Caco-2 (cell line): Measurements from ENCODE around the gene PROCR. TPM values are rescaled to one million over a fixed set of nuclear protein-coding genes. Genes with fewer than 3 reads are reported as not detected.
"Not testable (repeated sequence)": the region's sequence is repeated elsewhere in the genome, so short reads cannot be mapped to it uniquely, and the experiment has no call there.

Experiments
- BruUV-seq: library from RNA; stranded (reverse); fragments of 400-500 nt; replicated peaks from 2 replicates; lab custom pipeline; 2021; lab: Mats Ljungman, UMichigan
- CTCF ChIA-PET: fragments of 300-600 bp; sonication (Branson Sonifier 250); formaldehyde crosslinking; loops from one replicate; lab custom pipeline; 2022; ENCODE audit warnings: antibody characterized with exemption; lab: Charles Lee
- POLR2A ChIA-PET: fragments of 300-600 bp; sonication (Branson Sonifier 250); formaldehyde crosslinking; loops from one replicate; lab custom pipeline; 2022; ENCODE audit warnings: antibody characterized with exemption; lab: Charles Lee
- DNase-seq, 2 experiments: peaks; one replicate each; pipeline versions ENCODE4 v3.0.0 to v3.0.0-alpha.2; 2020 to 2022
- H3K27me3 ChIP-seq: replicated peaks from 2 replicates; pipeline ENCODE4 v1.6.0; 2011; ENCODE audit warnings: low read length; ENCODE audit not compliant: control insufficient read depth, insufficient read depth
- H3K36me3 ChIP-seq: 2 replicates; pipeline ENCODE4 v1.5.1; 2011; ENCODE audit warnings: low read length; ENCODE audit not compliant: control insufficient read depth, insufficient read depth
- H3K4me1 ChIP-seq: fragments of 250-450 bp; sonication (Bioruptor Pico); 2 replicates; pipeline ENCODE4 v1.5.1; 2020; ENCODE audit warnings: mild to moderate bottlenecking
- H3K4me3 ChIP-seq: 2 replicates; pipeline ENCODE4 v1.5.1; 2011; ENCODE audit warnings: low read depth, mild to moderate bottlenecking, control low read depth, low read length
- H3K9me3 ChIP-seq: fragments of 250-450 bp; sonication (Bioruptor Pico); 2 replicates; pipeline ENCODE4 v1.5.1; 2020; ENCODE audit warnings: mild to moderate bottlenecking, moderate library complexity
- H3K27ac Mint-ChIP-seq: one replicate; pipeline ENCODE4 v1.8.0; 2022; ENCODE audit warnings: mixed read lengths; ENCODE audit not compliant: unreplicated experiment
- H3K27me3 Mint-ChIP-seq: one replicate; pipeline ENCODE4 v1.8.0; 2022; ENCODE audit warnings: mixed read lengths; ENCODE audit not compliant: insufficient read depth, unreplicated experiment
- H3K36me3 Mint-ChIP-seq: one replicate; pipeline ENCODE4 v1.8.0; 2022; ENCODE audit warnings: mild to moderate bottlenecking, mixed read lengths; ENCODE audit not compliant: insufficient read depth, unreplicated experiment
- H3K4me1 Mint-ChIP-seq: one replicate; pipeline ENCODE4 v1.8.0; 2022; ENCODE audit warnings: low read depth, mixed read lengths; ENCODE audit not compliant: unreplicated experiment
- H3K4me3 Mint-ChIP-seq: one replicate; pipeline ENCODE4 v1.8.0; 2022; ENCODE audit warnings: mild to moderate bottlenecking, moderate library complexity, mixed read lengths; ENCODE audit not compliant: unreplicated experiment
- H3K9me3 Mint-ChIP-seq: one replicate; pipeline ENCODE4 v1.8.0; 2022; ENCODE audit warnings: mixed read lengths; ENCODE audit not compliant: unreplicated experiment
- intact Hi-C: fragments of 100-400 bp; cut with micrococcal nuclease; formaldehyde crosslinking; loops from one replicate; pipeline ENCODE4 v1.10.0; 2022; ENCODE audit not compliant: unreplicated experiment
- total RNA-seq: library from RNA; stranded (reverse); gene quantifications from 2 replicates; pipeline ENCODE4 v1.2.3, GENCODE V29; 2022
- TF ChIP-seq, protein P1 (sequence below), 2 experiments: fragments of 200-600 bp in 1 of 2; IDR thresholded peaks; 1 replicate in 1 of 2; 2 replicates in 1 of 2; pipeline versions ENCODE4 v1.5.1 to v1.8.0; 2011 to 2022; ENCODE audit warnings: antibody characterized with exemption in 1 of 2, control low read depth in 1 of 2, inconsistent platforms in 1 of 2, low read depth in 1 of 2, low read length in 1 of 2, mild to moderate bottlenecking in 1 of 2, moderate library complexity in 1 of 2; ENCODE audit not compliant: insufficient read depth in 1 of 2, severe bottlenecking in 1 of 2, unreplicated experiment in 1 of 2

The PROCR gene
- total RNA-seq, 1 experiment from 2014 or later = 4.0 TPM

- TF ChIP-seq, protein P1, sequence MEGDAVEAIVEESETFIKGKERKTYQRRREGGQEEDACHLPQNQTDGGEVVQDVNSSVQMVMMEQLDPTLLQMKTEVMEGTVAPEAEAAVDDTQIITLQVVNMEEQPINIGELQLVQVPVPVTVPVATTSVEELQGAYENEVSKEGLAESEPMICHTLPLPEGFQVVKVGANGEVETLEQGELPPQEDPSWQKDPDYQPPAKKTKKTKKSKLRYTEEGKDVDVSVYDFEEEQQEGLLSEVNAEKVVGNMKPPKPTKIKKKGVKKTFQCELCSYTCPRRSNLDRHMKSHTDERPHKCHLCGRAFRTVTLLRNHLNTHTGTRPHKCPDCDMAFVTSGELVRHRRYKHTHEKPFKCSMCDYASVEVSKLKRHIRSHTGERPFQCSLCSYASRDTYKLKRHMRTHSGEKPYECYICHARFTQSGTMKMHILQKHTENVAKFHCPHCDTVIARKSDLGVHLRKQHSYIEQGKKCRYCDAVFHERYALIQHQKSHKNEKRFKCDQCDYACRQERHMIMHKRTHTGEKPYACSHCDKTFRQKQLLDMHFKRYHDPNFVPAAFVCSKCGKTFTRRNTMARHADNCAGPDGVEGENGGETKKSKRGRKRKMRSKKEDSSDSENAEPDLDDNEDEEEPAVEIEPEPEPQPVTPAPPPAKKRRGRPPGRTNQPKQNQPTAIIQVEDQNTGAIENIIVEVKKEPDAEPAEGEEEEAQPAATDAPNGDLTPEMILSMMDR (IDR thresholded peaks at IDR 0.05; ENCODE audit: insufficient read depth in 1 of 2, low read depth in 1 of 2, low read length in 1 of 2, severe bottlenecking in 1 of 2, unreplicated experiment in 1 of 2) = no peak
- Mint-ChIP-seq H3K36me3 (no peaks in the 10 kb centered on the region), H3K27ac (no peak overlapping the region), H3K27me3 (no peaks in the 10 kb centered on the region), H3K9me3 (peaks cover 52% of the 10 kb centered on the region), H3K4me3 (no peak overlapping the region), H3K4me1 (peaks cover 26% of the 10 kb centered on the region)
- Histone ChIP-seq H3K27me3 (no peaks in the 10 kb centered on the region), H3K4me1 (peaks cover 26% of the 10 kb centered on the region), H3K4me3 (no peak overlapping the region), H3K9me3 (peaks cover 31% of the 10 kb centered on the region), H3K36me3 (no peaks in the 10 kb centered on the region)
- ChIA-PET CTCF (interaction anchor here (4.5 kb wide), 1 partner anchor 50 kb away, joined by 37 read pairs; the partner anchor contains the start of gene EDEM2), POLR2A (interaction anchor here (0.8 kb wide), 1 partner anchor 69 kb away, joined by 12 read pairs; no protein-coding TSS in a partner anchor)
- no TSS peak for BruUV-seq
- DNase-seq = no peak
- intact Hi-C loops = no loop called here
Measured at GRCh38 chr20:35196313-35196712, 24.4 kb downstream of the PROCR start.

GRCh38 chr20:35199740-35200139, 27.9 kb downstream of the PROCR start:
- no peak overlapping the region for H3K27ac Mint-ChIP-seq
- Histone ChIP-seq H3K9me3 (peaks cover 31% of the 10 kb centered on the region), H3K36me3 (no peaks in the 10 kb centered on the region), H3K27me3 (no peaks in the 10 kb centered on the region), H3K4me3 (no peak overlapping the region), H3K4me1 (no peaks in the 10 kb centered on the region)
- DNase-seq = no peak
- H3K4me3 Mint-ChIP-seq = no peak overlapping the region
- no peaks in the 10 kb centered on the region for H3K27me3 Mint-ChIP-seq
- H3K4me1 Mint-ChIP-seq = no peaks in the 10 kb centered on the region
- ChIA-PET CTCF (no interaction called here), POLR2A (no interaction called here)
- H3K9me3 Mint-ChIP-seq = peaks cover 40% of the 10 kb centered on the region
- no peaks in the 10 kb centered on the region for H3K36me3 Mint-ChIP-seq
- no TSS peak for BruUV-seq
- TF ChIP-seq, protein P1 (IDR thresholded peaks at IDR 0.05; ENCODE audit: insufficient read depth in 1 of 2, low read depth in 1 of 2, low read length in 1 of 2, severe bottlenecking in 1 of 2, unreplicated experiment in 1 of 2) = no peak
- intact Hi-C loops = loop anchor here (10.0 kb wide), 2 partner anchors 165 to 245 kb away; partner anchors contain the start of genes GSS and MYH7B

DNA sequence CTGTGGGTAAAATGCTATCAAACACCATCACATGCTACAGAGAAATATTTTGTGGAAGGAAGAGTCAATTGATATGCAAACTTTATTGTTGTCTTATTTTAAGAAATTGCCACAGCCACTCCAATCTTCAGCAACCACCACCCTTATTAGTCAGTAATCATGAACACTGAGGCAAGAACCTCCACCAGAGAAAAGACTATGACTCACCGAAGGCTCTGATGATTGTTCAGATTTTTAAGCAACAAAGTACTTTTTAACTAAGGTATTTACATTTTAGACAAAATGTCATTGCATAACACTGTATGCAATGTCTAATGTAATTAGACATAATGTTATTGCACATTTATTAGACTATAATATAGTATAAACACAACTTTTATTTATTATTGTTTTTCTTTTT, 28.4 kb downstream of the PROCR start:
- Histone ChIP-seq H3K9me3 (peaks cover 31% of the 10 kb centered on the region), H3K27me3 (no peaks in the 10 kb centered on the region), H3K36me3 (no peaks in the 10 kb centered on the region), H3K4me3 (no peak overlapping the region), H3K4me1 (no peaks in the 10 kb centered on the region)
- H3K36me3 Mint-ChIP-seq = no peaks in the 10 kb centered on the region
- intact Hi-C loops = loop anchor here (10.0 kb wide), 2 partner anchors 165 to 245 kb away; partner anchors contain the start of genes GSS and MYH7B
- H3K9me3 Mint-ChIP-seq = peaks cover 35% of the 10 kb centered on the region
- CTCF ChIA-PET = no interaction called here
- no peaks in the 10 kb centered on the region for H3K4me1 Mint-ChIP-seq
- H3K27me3 Mint-ChIP-seq = no peaks in the 10 kb centered on the region
- BruUV-seq = no TSS peak
- no peak for DNase-seq
- no peak overlapping the region for H3K4me3 Mint-ChIP-seq
- TF ChIP-seq, protein P1 (IDR thresholded peaks at IDR 0.05; ENCODE audit: insufficient read depth in 1 of 2, low read depth in 1 of 2, low read length in 1 of 2, severe bottlenecking in 1 of 2, unreplicated experiment in 1 of 2) = no peak
- POLR2A ChIA-PET = no interaction called here
- H3K27ac Mint-ChIP-seq = no peak overlapping the region

- H3K27ac Mint-ChIP-seq, DNase-seq, H3K4me1 ChIP-seq, POLR2A ChIA-PET, BruUV-seq, H3K36me3 ChIP-seq, H3K27me3 Mint-ChIP-seq, CTCF ChIA-PET, H3K4me3 Mint-ChIP-seq, H3K4me1 Mint-ChIP-seq, H3K4me3 ChIP-seq, H3K27me3 ChIP-seq, H3K36me3 Mint-ChIP-seq: not testable (repeated sequence)
- peaks cover 29% of the 10 kb centered on the region for H3K9me3 Mint-ChIP-seq
- intact Hi-C loops = loop anchor here (10.0 kb wide), 2 partner anchors 167 to 247 kb away; partner anchors contain the start of genes GSS and MYH7B
- H3K9me3 ChIP-seq = peaks cover 24% of the 10 kb centered on the region
Measured at GRCh38 chr20:35201467-35201866, 29.6 kb downstream of the PROCR start.
